Brain pericyte (primary cell): Measurements from ENCODE around the gene PDE4D.
"Not testable (repeated sequence)": the region's sequence is repeated elsewhere in the genome, so short reads cannot be mapped to it uniquely, and the experiment has no call there.

ENCODE experiments used
- DNase-seq: peaks from one replicate; pipeline ENCODE4 v3.0.0-alpha.2; 2012; ENCODE audit warnings: low read depth, low spot score

The PDE4D gene

DNA sequence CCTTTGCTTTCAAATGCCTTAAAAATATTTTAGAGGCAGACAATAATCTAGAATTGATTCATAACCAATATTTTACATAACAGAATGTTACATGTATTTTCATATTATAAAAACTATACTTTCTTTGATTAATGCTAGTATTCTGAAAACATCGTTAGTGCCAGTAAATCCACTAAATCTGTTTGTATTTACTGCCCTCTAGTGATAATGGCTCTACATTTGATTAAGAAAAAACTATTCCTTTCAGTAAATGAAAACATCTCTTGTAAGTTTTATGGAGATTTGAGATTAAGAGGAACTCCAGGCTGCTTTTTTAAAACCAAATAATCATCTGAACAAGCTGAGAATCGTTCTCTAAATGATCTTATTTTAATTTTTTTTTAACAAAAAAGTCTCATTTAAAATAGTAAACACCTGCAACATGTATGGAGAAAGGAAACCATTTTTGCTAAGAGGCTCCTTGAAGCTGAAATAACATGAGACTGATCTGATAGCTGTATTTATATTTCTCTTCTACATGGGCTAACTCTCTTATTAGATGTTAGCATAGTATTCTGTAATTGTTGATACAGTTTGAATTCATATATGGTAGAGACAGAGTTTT lies 886.0 kb downstream of the PDE4D start:
- DNase-seq = no peak

DNA sequence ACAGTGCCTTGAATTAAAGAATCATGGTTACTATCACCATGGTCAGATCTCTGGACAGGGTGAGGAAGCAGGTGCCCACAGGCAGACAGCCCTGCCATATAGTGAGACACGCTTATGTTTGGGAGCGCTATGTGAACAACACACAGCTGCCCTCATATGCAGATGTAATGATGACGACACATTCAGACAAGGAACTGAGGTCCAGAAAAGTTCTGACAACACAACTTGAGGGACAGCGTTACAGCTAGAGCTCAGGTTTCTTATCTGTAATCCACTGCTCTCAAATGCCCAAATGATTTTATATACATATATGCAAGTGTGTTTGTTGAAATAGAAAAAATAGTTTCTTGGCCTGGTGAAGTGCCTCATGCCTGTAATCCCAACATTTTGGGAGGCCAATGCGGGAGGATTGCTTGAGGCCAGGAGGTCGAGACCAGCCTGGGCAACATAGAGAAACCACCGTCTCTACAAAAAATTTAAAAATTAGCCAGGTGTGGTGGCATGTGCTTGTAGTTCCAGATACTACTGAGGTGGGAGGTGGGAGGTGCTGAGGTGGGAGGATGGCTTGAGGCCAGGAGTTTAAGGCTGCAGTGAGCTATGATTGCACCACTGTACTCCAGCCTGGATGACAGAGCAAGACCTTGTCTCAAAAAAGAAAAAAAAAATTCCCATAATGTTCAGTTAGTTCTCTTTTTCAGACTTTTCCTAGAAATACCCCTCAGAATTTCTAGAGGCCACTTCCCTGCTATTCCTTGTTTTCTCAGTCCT lies 887.4 kb downstream of the PDE4D start:
- no peak for DNase-seq

DNA sequence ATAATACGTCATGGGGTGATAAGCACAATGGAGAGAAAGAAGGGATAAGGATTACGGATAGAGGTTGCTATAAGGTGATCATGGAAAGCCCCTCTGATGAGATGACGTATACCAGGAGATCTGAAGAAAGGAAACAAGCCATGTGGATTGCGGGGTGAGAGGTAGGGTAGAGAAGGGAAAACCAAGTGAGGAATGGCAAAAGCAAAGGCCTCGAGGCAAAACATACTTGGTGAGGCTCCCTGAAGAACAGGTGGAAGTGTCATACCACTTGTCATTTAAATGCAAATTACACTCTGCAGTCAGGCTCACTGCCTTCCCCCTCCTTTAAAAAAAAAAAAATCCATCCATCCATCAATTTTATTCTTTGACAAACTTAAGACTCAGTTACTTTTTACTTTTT lies 889.9 kb downstream of the PDE4D start:
- DNase-seq = no peak

DNA sequence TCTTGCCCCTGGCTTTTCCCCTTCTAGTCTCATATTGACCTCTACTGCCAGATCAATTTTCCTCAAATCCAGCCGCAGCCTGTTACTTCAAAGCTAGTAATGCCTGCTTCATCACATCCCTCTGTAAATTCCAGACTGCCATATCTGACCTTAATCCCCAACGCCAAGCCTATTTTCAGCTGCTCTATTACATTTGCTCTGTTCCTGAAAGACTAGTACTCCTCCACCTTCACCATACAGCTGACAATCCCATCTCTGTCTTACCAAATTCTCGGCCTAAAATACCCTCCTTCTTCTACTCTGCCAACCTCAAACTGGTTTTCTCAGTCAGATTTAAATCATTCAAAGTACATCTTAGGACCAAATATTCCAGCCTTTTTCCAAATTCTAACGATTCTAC lies 890.4 kb downstream of the PDE4D start:
- no peak for DNase-seq

DNA sequence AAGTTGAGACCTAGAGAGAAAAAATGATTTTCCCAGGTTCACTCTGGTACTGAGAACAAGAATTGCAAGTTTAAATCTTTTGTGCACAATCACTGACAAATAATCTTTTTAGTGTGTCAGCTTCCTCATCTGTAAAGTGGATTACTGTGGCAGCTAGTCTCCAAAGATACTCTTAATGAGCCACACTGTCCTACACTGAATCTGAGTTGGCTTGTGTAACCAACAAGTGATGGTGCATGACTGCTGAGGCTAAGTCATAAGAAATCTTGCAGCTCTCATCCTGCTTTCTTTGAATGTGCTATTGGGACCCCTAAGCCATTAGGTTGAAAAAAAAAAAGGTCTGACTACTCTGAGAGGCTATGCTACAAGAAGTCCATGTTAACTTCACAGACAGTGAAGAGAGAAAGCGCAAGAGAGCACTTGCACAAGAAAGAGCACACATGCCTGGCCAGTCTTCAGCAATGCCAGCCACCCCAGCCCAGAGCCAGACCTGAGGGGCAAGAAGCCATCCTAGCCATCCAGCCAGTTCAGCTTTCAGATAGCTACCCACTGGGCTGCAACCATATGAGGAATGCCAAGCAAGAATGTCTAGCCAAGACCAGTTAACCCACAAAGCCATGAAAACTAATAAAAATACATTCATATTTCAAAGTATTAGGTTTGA lies 891.2 kb downstream of the PDE4D start:
- no peak for DNase-seq

DNA sequence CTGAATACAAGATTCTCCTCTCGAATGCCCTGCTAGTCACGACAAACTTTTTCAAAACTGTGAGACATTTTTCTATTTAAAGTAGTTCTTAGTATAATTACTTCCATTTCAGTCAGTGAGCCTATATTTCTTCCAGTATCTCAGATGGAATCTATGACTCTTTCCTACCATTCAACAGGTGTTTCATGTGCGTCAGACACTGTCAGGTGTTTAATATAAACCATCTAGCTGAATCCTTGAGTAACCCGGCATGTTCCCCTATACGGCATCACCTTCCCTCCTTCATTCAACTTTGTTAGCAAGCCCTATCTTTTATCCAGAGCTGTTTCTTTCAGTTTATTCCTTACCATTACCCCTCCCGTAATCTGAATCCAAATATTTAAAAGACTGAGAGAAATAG lies 891.8 kb downstream of the PDE4D start:
- no peak for DNase-seq

DNA sequence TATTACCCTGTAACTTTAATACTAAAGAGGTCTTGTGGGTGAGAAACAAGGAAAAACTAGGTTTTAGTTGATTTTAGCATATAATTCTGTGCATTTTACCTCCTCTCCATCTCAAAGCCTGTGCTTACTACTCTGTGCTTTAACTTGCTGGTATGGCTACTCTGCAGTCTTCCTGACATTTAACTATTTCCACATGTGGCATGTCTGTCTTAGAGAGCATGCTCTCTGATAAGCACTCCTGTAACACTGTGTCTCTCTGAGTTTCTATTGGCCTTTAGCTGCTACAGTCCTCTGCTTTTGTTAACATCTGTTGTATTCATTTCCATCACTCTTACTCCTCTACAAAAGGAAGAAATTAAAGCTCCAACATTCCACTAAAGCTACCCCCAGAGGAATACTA lies 892.4 kb downstream of the PDE4D start:
- no peak for DNase-seq

DNA sequence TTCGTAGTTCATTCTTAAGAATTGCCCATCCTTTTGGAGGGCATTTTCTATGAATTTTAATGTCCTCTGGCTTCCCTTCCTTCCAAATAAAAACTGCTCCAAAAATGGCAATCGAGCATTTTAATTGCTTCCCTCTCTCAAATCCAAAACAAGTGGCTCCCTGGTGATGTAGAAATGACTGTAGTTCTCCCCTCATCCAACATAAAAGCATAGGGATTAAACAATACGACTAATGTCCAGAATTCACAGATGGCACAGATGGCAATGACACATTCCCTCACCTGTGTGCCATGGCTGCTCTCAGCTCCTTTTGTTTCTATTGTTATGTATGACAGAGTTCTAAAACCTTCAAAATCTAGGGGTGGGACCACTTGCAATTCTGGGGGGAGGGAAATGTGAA lies 893.3 kb downstream of the PDE4D start:
- no peak for DNase-seq

DNA sequence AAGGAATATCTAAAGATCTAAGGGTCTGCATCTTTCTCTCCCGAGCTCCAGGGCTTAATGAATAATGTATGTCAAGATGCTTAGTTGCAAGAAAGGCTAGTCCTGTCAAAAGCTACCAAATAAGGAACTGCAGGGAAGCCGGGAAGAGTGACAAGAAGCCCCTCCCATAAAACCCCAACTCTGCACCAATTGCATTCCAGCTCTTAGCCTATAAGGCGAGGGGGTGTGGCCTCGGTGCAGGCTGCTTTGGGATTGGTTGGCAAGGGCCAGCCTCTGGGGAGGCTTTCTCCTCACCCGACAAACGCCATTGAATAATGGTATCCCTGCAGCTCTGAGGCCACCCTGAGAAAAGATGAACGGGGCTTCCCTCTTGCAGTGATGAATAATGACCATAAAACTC lies 893.7 kb downstream of the PDE4D start:
- no peak for DNase-seq

DNA sequence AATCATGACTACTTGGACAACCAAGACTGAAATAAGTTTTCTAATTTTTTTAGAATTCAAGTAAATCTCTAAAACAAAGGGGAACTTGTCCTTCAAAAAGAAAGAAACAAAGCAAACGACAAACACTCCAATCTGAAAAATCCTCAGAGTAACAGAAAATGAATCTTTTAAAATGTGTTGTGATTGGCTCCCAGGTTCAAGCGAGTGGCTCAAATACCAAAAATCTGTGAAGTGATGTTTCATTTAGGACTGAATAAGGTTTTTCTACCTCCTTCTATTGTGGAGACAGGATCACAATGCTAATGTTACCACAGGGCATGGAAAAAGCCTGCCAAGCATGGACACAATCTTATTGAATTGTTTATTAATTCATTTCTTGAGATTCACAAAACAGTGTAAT lies 895.0 kb downstream of the PDE4D start:
- no peak for DNase-seq

DNA sequence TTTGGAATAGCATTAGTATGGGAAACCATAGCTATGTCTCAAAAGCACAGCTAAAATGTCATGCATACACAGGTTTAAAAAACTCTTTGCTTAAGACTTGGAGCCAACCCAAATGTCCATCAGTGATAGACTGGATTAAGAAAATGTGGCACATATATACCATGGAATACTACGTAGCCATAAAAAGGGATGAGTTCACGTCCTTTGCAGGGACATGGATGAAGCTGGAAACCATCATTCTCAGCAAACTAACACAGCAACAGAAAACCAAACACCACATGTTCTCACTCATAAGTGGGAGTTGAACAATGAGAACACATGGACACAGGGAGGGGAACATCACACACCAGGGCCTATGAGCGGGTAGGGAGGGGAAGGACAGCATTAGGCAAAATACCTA lies 897.7 kb downstream of the PDE4D start:
- DNase-seq = not testable (repeated sequence)

DNA sequence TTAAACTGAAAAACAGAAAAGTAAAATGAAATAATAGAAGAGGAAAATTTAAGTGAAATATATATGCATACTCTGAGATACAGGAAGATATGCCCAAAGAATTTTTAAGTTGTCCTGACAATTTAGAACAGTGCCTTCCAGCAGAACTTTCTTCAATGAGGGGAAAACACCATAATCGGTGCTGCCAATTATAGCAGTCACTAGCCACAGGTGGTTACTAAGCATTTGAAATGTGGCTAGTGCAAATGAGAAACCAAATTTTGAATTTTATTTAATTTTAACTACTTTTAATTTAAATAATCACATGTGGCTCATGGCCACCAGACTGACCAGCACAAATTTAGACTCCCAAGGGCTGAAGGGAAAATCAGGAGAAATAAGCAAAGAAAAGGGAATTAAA lies 900.1 kb downstream of the PDE4D start:
- no peak for DNase-seq

DNA sequence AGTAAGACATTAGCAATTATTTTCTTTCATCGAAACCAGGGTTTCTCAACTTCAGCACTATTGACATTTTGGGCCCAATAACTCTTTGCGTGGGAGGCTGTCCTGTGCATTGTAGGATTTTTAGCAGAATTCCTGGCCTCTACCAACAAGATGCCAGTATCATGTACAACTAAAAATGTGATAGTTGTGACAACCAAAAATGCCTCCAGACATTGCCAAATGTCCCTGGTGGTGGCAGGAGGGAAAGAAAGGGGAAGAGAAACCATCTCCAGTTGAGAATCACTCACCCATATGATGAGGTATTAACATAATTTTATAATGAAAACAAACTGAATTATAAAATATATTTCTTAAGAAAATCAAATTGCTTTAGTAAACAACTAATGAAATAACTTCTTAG lies 904.6 kb downstream of the PDE4D start:
- no peak for DNase-seq

DNA sequence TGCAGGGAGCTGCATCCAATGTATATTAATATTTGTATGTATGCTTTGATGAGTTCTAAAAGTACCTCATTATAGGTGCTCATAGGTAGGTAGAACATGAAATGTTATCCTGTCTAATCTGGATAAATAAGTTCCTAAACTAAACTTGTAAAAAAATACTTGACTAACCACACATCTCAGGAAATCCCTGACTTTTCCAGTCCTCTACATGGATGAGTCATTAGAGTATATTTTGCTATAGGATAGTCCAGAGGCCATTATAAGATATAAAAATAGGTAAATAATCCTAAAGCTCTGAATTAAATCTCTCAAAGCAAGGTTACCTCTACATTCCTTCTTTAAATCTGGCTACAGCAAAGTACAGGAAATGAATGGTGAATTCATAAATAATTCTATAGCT lies 906.3 kb downstream of the PDE4D start:
- DNase-seq = no peak

DNA sequence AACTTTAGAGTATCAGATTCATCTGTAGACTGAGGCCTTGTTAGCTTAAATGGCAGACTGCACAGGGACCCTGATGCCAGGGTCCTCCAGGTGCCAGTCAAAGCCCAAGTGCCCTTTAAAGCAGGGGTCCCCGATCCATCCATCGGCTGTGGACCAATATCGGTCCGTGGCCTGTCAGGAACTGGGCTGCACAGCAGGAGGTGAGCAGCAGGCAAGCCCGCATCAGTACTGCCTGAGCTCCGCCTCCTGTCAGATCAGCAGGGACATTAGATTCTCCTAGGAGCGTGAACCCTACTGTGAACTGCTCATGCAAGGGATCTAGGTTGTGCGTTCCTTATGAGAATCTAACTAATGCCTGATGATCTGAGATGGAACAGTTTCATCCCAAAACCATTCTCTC lies 907.2 kb downstream of the PDE4D start:
- no peak for DNase-seq

DNA sequence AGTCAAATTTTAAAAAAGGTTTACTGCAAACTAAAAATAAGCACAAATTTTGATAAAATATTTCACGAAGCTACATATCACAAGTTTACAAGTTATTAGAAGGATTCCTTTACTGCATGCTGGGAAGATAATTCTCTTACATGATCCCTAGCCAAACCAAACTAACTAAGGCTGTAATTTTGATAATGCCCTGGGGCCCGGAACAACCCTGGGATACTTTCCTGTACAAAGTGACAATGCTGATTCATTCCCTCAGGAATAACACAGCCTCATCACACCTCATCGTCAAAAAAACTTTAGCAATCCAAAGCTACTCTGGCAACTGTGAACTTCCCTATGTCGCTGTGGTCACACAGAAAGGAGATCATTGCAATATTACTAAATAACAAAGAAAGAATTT lies 907.8 kb downstream of the PDE4D start:
- no peak for DNase-seq

DNA sequence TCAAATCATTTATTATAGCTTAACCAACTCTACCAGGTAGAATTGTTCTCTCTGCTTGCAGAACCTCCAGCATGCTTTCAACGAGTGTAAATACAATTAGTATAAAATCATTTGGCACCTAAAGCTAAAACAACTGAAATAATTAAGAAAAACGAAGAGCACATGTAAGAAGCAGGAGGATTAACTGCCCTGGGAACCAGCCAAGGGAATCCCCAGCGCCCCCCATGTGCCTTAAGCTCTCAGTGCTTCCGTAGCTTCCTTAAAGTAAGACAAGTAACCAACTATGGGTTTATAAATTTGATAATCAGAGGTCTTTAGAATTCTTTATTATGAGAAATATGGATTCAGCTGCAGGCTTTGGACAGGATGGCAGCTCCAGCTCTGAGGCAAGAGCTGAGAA lies 908.2 kb downstream of the PDE4D start:
- DNase-seq = no peak

DNA sequence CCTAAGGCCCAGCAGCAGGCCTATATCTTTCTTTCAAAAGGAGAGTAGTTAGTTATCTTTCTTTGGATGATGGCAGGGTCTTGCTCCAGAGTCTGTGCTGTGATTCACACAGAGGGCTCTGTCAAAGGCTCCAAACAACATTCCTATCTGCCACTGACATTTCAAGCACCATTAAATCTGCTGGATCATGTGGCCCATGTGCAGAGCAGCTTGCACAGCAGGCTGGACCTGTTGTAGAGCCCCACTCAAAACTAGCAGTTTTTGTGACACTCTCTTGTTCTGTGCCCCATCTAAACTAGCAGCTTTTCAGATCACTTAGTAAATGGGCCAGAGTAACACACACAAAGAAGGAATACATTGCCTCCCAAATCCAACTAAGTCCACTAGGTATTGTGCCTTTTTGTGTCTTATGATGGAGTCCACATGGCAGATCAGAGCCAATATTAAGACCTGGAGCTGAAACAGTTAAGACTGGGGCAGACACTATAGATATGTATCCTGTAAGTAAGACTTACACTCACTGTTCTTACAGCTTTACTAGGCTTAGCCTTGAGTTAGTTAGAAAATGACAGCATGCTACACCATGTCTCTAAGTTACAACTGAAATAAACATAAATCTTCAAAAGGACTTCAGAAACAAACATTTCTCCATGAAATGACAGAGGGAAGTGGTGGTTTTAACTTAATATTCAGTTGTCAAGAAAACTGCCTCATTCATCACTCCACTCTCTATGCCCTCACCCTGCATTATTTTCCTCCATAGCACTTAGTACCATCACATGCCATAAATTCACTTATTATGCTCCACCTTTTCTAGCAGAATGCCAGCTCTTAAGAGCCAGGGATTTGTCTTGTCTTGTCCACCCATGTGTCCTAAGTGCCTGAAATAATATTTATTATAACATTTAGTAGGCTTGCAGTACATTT lies 909.7 kb downstream of the PDE4D start:
- DNase-seq = no peak

DNA sequence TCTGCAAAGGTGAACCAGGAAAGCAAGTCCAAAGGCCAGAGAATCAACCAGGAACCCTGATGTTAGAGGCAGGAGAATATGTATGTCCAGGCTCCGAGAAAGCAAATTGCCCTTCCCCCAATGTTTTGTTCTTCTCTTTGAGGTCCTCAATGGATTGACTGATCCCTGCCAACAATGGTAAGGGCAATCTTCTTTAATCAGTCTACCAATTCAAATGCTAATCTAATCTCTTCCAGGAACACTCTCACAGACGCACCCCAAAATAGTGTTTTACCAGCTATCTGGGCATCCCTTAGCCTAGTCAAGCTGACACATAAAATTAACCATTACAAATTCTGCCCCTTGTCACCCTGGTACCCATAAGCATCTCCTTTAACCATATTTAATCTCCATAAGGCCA lies 912.6 kb downstream of the PDE4D start:
- DNase-seq = no peak

DNA sequence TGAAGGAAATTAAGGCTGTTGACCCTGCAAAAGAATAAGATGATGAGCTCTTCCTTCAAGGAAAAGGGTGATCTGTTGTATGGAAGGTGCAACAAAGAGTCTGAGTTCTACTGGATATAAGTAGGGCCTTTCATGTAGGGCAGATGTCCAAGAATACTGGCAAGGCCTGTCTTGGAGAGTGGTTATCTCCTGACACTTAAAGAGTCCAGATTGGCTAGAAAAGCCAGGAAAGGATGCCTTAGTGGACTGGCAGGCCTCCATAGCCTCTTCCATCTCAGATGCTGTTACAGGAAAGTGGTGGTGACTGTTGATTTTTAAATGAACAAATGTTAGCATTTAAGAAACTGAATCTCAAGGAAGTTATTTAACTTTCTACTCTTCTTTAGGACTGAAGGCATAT lies 914.4 kb downstream of the PDE4D start:
- DNase-seq = no peak

DNA sequence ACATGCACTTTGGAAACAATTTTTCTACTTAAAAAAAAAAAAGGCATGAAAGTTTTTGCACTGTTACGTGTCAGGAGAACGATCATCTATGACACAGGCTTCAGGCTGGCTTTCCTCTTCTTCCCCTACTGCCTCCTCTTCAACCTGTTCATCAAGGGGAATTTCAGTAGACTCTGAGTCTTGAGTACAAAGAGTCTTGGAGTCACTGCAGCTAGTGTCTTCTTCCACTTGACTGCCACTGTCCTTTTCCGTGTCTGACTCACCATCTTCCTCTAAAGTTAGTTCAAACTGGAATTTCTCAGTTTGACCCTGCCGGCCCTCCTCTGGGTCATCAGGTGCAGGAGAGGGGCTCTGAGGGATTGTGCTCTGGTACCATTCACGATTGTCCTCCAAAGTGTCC lies 918.9 kb downstream of the PDE4D start:
- DNase-seq = no peak

DNA sequence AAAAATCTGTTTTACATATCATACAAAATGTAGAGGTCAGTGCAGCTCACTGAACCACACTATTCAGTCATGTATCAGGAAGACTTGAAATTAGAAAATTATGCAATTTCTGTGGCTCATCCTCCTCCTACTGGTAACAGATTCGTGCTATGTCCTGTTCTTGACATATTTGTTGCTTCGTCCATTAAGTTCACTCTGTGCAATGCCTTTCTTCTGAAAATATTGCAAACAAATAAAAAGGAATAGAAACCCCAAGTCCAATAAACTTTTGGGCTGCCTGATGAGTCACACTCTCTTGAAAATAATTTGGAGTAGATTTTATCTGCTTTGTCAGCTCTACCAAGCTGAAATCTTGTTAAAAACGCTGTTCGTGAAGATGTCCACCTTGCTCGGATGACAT lies 919.4 kb downstream of the PDE4D start:
- DNase-seq = no peak
